Peyer's patch (tissue), 4 donors: Measurements from ENCODE around the gene KRT4. TPM values are rescaled to one million over a fixed set of nuclear protein-coding genes. Genes with fewer than 3 reads are reported as not detected.
"Not testable (repeated sequence)": the region's sequence is repeated elsewhere in the genome, so short reads cannot be mapped to it uniquely, and the experiment has no call there.

ENCODE experiments used
- DNase-seq, 3 donors: peaks; one replicate each; pipeline ENCODE4 v3.0.0-alpha.2; 2017 to 2019
- H3K27ac ChIP-seq, 4 donors: fragments of 200-600 bp; sonication (generic); one replicate each; pipeline ENCODE4 v1.5.1; 2016 to 2019
- H3K27me3 ChIP-seq, 2 donors: fragments of 200-600 bp; sonication (generic); one replicate each; pipeline ENCODE4 v1.5.1; 2019
- H3K36me3 ChIP-seq, 3 donors: fragments of 200-600 bp; sonication (generic); one replicate each; pipeline ENCODE4 v1.5.1; 2016 to 2019
- H3K4me1 ChIP-seq, 4 donors: fragments of 200-600 bp; sonication (generic); one replicate each; pipeline ENCODE4 v1.5.1; 2016 to 2019
- H3K4me3 ChIP-seq, 4 donors: fragments of 200-600 bp; sonication (generic); 1 replicate in 3 of 4; 2 replicates in 1 of 4; pipeline ENCODE4 v1.5.1; 2016 to 2019; ENCODE audit warnings: mild to moderate bottlenecking in 1 of 4
- H3K9me3 ChIP-seq, 4 donors: fragments of 200-600 bp; sonication (generic); one replicate each; pipeline ENCODE4 v1.5.1; 2016 to 2019; ENCODE audit warnings: mild to moderate bottlenecking in 1 of 4
- POLR2A ChIP-seq, 2 donors: fragments of 450-650 bp; IDR thresholded peaks; one replicate each; pipeline ENCODE4 v1.5.1; 2017; ENCODE audit warnings: antibody characterized with exemption in 2 of 2, mild to moderate bottlenecking in 2 of 2, moderate library complexity in 2 of 2
- total RNA-seq, 4 donors: library from RNA; depleted of rRNA; stranded (reverse); fragments of >200 nt; gene quantifications; one replicate each; pipeline ENCODE4 v1.1.0, GENCODE V29; 2016
- TF ChIP-seq, protein P1 (sequence below), 6 experiments: fragments of 450-650 bp in 4 of 6; fragments of 200-600 bp in 2 of 6; sonication (generic) in 1 of 6; IDR thresholded peaks; one replicate each; pipeline ENCODE4 v1.5.1; 2017 to 2019; ENCODE audit warnings: antibody characterized with exemption in 6 of 6, mild to moderate bottlenecking in 3 of 6, moderate library complexity in 1 of 6

KRT4 gene
- total RNA-seq, 4 donors from 2014 or later = not detected

DNA sequence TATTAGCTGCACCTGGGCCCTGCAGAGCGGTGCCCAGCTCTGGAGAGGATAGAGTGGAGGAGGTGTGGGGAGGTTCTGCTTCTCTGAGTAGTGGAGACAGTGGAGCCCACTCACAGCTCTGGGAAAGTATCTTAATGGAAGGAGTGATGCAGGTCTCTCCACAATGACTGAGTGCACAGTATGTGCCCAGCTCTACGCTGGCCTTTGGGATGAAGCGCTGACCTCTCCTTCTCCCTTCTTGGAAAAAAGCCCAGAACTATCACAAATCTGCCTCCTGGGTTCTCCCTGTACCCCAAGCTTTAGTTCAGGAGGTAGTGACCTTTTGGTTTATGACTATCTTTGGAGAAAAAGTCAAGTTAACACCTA lies 17.5 kb downstream of the KRT4 start:
- TF ChIP-seq, protein P1, sequence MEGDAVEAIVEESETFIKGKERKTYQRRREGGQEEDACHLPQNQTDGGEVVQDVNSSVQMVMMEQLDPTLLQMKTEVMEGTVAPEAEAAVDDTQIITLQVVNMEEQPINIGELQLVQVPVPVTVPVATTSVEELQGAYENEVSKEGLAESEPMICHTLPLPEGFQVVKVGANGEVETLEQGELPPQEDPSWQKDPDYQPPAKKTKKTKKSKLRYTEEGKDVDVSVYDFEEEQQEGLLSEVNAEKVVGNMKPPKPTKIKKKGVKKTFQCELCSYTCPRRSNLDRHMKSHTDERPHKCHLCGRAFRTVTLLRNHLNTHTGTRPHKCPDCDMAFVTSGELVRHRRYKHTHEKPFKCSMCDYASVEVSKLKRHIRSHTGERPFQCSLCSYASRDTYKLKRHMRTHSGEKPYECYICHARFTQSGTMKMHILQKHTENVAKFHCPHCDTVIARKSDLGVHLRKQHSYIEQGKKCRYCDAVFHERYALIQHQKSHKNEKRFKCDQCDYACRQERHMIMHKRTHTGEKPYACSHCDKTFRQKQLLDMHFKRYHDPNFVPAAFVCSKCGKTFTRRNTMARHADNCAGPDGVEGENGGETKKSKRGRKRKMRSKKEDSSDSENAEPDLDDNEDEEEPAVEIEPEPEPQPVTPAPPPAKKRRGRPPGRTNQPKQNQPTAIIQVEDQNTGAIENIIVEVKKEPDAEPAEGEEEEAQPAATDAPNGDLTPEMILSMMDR (IDR thresholded peaks at IDR 0.05) = no peak
- TF ChIP-seq POLR2A (IDR thresholded peaks at IDR 0.05) = no peak

DNA sequence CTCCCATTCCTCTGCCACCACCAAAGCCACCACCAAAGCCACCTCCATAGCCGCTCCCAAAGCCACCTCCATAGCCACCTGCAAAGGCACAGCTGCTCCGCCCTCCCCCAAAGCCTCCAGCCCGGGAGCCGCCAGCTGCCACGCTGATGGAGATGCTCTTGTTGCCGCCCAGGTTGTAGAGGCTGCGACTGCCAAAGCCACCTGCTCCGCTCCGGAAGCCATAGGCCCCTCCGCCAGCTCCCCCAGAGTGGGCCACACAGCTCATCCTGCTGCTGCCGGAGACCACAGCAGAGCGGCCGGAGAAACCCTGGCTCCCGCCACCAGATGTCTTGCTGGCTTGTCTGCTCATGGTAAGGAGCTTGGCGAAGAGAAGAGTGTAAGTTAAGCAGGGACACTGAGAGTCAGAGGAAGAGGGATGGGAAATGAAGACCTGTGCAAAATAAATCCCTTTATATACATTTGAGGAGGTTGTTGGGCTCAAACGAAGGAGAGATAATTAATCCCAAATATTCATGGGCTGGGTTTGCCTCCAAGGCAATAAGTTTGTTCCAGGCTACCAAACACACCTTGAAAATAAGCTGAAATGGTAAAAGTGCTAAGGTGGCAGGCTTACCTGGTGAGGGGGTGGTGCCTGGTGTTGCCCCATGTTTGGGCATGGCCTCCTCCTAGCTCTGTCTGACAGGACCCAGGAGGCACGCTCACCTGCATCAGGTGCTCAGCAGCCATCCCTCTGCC lies 18.1 kb downstream of the KRT4 start, which contains the start of gene KRT3:
Gene KRT3 (minus strand): TSS at position 424 of the 735 bp plus-strand sequence. CDS start 75 bp downstream, at position 349.
- no peak within 1 kb of the TSS for H3K4me3 ChIP-seq
- no peaks in the 10 kb centered on the region for H3K9me3 ChIP-seq
- no peak for DNase-seq
- no peaks in the 10 kb centered on the region for H3K36me3 ChIP-seq
- TF ChIP-seq, protein P1 (IDR thresholded peaks at IDR 0.05) = no peak
- TF ChIP-seq POLR2A (IDR thresholded peaks at IDR 0.05) = no peak
- no peaks in the 10 kb centered on the region for H3K4me1 ChIP-seq
- no peak within 1 kb of the TSS for H3K27ac ChIP-seq
- H3K27me3 ChIP-seq = no peaks in the 10 kb centered on the region

More for the DNA sequence above, 17.5 kb downstream of the KRT4 start:
- Histone ChIP-seq H3K27me3 (no peaks in the 10 kb centered on the region), H3K36me3 (no peaks in the 10 kb centered on the region), H3K9me3 (no peaks in the 10 kb centered on the region), H3K4me1 (no peaks in the 10 kb centered on the region), H3K27ac (no peak overlapping the region), H3K4me3 (no peak overlapping the region)
- no peak for DNase-seq

GRCh38 chr12:52795332-52795674 lies 18.6 kb downstream of the KRT4 start:
- H3K27ac ChIP-seq, H3K4me3 ChIP-seq, DNase-seq, H3K36me3 ChIP-seq, H3K4me1 ChIP-seq, H3K9me3 ChIP-seq, H3K27me3 ChIP-seq: not testable (repeated sequence)

DNA sequence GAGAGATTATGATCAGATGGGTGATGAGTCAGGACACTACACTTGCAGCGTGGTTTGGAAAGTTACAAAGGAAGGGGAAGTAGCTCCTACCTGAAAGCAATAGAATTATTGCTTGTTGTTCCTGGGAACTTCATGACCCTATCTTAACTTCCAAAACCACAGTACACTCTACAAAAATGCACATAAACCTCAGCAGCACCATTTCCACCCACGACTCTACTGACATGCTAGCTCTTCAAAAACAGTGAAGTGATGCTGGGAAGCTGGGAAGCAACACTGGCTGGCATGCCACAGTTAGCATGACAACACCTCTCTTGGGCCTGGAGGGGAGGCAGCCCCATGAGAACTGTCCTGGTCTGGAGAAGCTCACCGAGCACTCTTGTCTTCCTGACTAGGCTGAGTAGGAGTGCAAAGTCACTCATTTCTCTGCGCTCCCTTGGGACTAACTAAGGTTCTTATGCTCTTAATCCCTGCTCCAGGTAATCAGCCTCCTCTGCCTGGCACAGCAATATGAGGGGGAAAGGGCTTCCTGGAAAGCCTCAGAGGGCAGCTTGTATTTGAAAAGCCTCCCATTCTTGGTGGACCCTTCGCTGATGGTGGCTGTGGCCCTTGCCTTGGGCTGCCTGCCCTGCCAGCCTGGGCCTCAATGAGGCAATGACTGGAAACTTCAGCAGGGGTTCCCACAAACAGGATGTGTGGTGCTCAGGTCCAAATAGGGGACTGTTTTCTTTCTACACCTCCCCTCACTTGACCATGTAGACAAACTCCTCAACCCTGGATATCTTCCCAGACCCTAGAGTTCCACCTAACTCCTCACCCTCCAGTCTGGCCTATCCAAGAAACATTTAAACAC lies 19.2 kb downstream of the KRT4 start:
- DNase-seq = no peak
- H3K4me3 ChIP-seq = no peak overlapping the region
- peaks cover 0 to 6% (median 0%) of the 10 kb centered on the region in 4 donors for H3K4me1 ChIP-seq
- H3K9me3 ChIP-seq = no peaks in the 10 kb centered on the region
- TF ChIP-seq, protein P1 (IDR thresholded peaks at IDR 0.05) = no peak
- no peak for TF ChIP-seq POLR2A (IDR thresholded peaks at IDR 0.05)
- no peaks in the 10 kb centered on the region for H3K27me3 ChIP-seq
- no peak overlapping the region for H3K27ac ChIP-seq
- no peaks in the 10 kb centered on the region for H3K36me3 ChIP-seq

DNA sequence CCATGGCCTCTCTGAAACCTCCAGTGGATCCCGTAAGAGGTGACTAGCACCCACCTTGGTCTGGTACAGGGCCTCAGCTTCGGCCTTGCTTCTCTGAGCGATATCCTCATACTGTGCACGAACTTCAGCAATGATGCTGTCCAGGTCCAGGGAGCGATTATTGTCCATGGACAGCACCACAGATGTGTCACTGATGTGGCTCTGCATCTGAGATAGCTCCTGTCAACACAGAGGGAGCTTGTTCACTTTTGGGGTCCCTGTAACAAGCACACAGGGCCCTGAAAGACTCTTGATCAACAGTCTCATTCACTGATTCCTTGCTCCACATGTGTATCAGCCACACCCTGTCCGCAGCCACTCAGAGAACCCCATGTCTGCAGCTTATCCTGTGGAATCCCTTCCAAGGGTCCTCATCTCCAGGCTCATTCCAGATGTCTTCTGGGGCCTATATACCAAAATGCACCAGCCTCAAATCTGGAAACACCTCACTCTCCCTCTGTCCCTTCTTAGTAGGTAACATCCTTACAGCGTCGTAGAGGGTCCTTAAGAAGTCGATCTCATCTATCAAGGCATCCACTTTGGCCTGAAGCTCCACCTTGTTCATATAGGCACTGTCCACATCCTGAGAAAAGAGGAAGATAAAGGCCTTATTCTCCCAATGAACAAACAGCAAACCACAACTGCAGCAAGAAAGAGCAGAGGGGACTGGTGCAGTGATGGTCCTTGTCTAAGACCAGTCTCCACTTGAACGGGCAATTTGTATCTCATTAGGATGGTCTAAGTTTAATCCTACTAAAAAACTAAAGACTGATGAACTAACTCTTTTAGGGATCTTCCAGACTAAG lies 21.5 kb downstream of the KRT4 start:
- Histone ChIP-seq H3K9me3 (no peaks in the 10 kb centered on the region), H3K27ac (no peak overlapping the region), H3K4me3 (no peak overlapping the region), H3K36me3 (no peaks in the 10 kb centered on the region), H3K27me3 (no peaks in the 10 kb centered on the region), H3K4me1 (peaks cover 0 to 7% (median 0%) of the 10 kb centered on the region in 4 donors)
- no peak for DNase-seq
- TF ChIP-seq POLR2A (IDR thresholded peaks at IDR 0.05) = no peak
- TF ChIP-seq, protein P1 (IDR thresholded peaks at IDR 0.05) = no peak
